OCI-LY1 (cell line): ENCODE results near the gene UPP2.

Source experiments
- H2AFZ ChIP-seq: fragments of 200-600 bp; sonication (generic), shearing (Covaris generic); 2 replicates; pipeline ENCODE4 v1.6.0; 2014; ENCODE audit warnings: antibody characterized with exemption, mild to moderate bottlenecking, low read length
- H3F3A ChIP-seq: fragments of 200-600 bp; sonication (generic), shearing (Covaris generic); 2 replicates; pipeline ENCODE4 v1.6.0; 2014; ENCODE audit warnings: mild to moderate bottlenecking, antibody characterized with exemption, low read length, moderate library complexity; ENCODE audit not compliant: insufficient read depth
- H3K27ac ChIP-seq: fragments of 200-600 bp; sonication (generic); 2 replicates; pipeline ENCODE4 v1.5.1; 2014; ENCODE audit warnings: low read length, mixed run types, mild to moderate bottlenecking, low read depth; ENCODE audit not compliant: poor library complexity, severe bottlenecking
- H3K27me3 ChIP-seq: fragments of 200-600 bp; sonication (generic); 2 replicates; pipeline ENCODE4 v1.6.0; 2014; ENCODE audit warnings: antibody characterized with exemption, mild to moderate bottlenecking, low read length, moderate library complexity; ENCODE audit not compliant: insufficient read depth
- H3K36me3 ChIP-seq: fragments of 200-600 bp; sonication (generic); 2 replicates; pipeline ENCODE4 v1.6.1; 2014; ENCODE audit warnings: mild to moderate bottlenecking, antibody characterized with exemption, low read length, moderate library complexity, mixed read lengths; ENCODE audit not compliant: insufficient read depth
- H3K4me1 ChIP-seq: fragments of 200-600 bp; sonication (generic); 2 replicates; pipeline ENCODE4 v1.5.1; 2014; ENCODE audit warnings: mild to moderate bottlenecking, low read length, moderate library complexity; ENCODE audit not compliant: insufficient read depth, severe bottlenecking
- H3K4me2 ChIP-seq: fragments of 200-600 bp; sonication (generic), shearing (Covaris generic); 2 replicates; pipeline ENCODE4 v1.6.1; 2014; ENCODE audit warnings: low read length
- H3K4me3 ChIP-seq: fragments of 200-600 bp; sonication (generic); 2 replicates; pipeline ENCODE4 v1.5.1; 2014; ENCODE audit warnings: low read length, low read depth, mild to moderate bottlenecking, mixed read lengths; ENCODE audit not compliant: poor library complexity, severe bottlenecking
- H3K79me2 ChIP-seq: fragments of 200-600 bp; shearing (Covaris generic); 2 replicates; pipeline ENCODE4 v1.6.1; 2016; ENCODE audit warnings: mixed run types, low read length, mixed read lengths; ENCODE audit not compliant: insufficient read depth
- H3K9ac ChIP-seq: fragments of 200-600 bp; sonication (generic), shearing (Covaris generic); 2 replicates; pipeline ENCODE4 v1.6.1; 2014; ENCODE audit warnings: mild to moderate bottlenecking, low read length, mixed read lengths
- H3K9me2 ChIP-seq: fragments of 200-600 bp; sonication (generic), shearing (Covaris generic); 2 replicates; pipeline ENCODE4 v1.6.1; 2014; ENCODE audit warnings: low read depth, mild to moderate bottlenecking, low read length, mixed read lengths
- H3K9me3 ChIP-seq: fragments of 200-600 bp; shearing (Covaris generic); 2 replicates; pipeline ENCODE4 v1.6.1; 2014; ENCODE audit warnings: low read length, mixed read lengths
- H4K20me1 ChIP-seq: fragments of 200-600 bp; sonication (generic), shearing (Covaris generic); 2 replicates; pipeline ENCODE4 v1.6.0; 2016; ENCODE audit warnings: mild to moderate bottlenecking, low read length; ENCODE audit not compliant: insufficient read depth
- EZH2 ChIP-seq: fragments of 200-600 bp; sonication (generic), shearing (Covaris generic); IDR thresholded peaks from 2 replicates; pipeline ENCODE4 v1.8.0; 2017; ENCODE audit warnings: borderline replicate concordance, mixed run types, mild to moderate bottlenecking, antibody characterized with exemption, low read length, moderate library complexity, mixed read lengths
- TF ChIP-seq, protein P1 (sequence below): fragments of 200-600 bp; sonication (generic), shearing (Covaris generic); IDR thresholded peaks from 2 replicates; pipeline ENCODE4 v1.5.1; 2017; ENCODE audit warnings: mild to moderate bottlenecking, antibody characterized with exemption, low read length, moderate library complexity, mixed read lengths

Gene UPP2

GRCh38 chr2:158099716-158100115 is 2.0 kb upstream of the UPP2 start:
- TF ChIP-seq, protein P1, sequence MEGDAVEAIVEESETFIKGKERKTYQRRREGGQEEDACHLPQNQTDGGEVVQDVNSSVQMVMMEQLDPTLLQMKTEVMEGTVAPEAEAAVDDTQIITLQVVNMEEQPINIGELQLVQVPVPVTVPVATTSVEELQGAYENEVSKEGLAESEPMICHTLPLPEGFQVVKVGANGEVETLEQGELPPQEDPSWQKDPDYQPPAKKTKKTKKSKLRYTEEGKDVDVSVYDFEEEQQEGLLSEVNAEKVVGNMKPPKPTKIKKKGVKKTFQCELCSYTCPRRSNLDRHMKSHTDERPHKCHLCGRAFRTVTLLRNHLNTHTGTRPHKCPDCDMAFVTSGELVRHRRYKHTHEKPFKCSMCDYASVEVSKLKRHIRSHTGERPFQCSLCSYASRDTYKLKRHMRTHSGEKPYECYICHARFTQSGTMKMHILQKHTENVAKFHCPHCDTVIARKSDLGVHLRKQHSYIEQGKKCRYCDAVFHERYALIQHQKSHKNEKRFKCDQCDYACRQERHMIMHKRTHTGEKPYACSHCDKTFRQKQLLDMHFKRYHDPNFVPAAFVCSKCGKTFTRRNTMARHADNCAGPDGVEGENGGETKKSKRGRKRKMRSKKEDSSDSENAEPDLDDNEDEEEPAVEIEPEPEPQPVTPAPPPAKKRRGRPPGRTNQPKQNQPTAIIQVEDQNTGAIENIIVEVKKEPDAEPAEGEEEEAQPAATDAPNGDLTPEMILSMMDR: no peak
- no peak for TF ChIP-seq EZH2
- Histone ChIP-seq H3K36me3 (no peaks in the 10 kb centered on the region), H4K20me1 (no peaks in the 10 kb centered on the region), H3K27me3 (no peaks in the 10 kb centered on the region), H3K79me2 (no peaks in the 10 kb centered on the region), H3K4me2 (no peak overlapping the region), H3K4me1 (no peaks in the 10 kb centered on the region), H3K9me2 (no peaks in the 10 kb centered on the region), H3F3A (no peaks in the 10 kb centered on the region), H3K27ac (no peak overlapping the region), H3K9me3 (no peaks in the 10 kb centered on the region), H2AFZ (no peak overlapping the region), H3K4me3 (no peak overlapping the region), H3K9ac (no peak overlapping the region)

- H3K27ac ChIP-seq: no peak overlapping the region
- no peak overlapping the region for H3K4me2 ChIP-seq
- H2AFZ ChIP-seq: no peak overlapping the region
- H3K79me2 ChIP-seq: no peaks in the 10 kb centered on the region
- H3K36me3 ChIP-seq: no peaks in the 10 kb centered on the region
- H3K27me3 ChIP-seq: no peaks in the 10 kb centered on the region
- H3F3A ChIP-seq: no peaks in the 10 kb centered on the region
- H3K9me2 ChIP-seq: no peaks in the 10 kb centered on the region
- no peak overlapping the region for H3K4me3 ChIP-seq
- TF ChIP-seq, protein P1: no peak
- TF ChIP-seq EZH2: no peak
- no peaks in the 10 kb centered on the region for H4K20me1 ChIP-seq
- H3K9ac ChIP-seq: no peak overlapping the region
- no peaks in the 10 kb centered on the region for H3K9me3 ChIP-seq
- no peaks in the 10 kb centered on the region for H3K4me1 ChIP-seq
These were observed 1.3 kb upstream of the UPP2 start for GRCh38 chr2:158100411-158100810.

- Histone ChIP-seq H4K20me1 (no peaks in the 10 kb centered on the region), H3K9me3 (no peaks in the 10 kb centered on the region), H3K27ac (no peak overlapping the region), H3K9ac (no peak overlapping the region), H2AFZ (no peak overlapping the region), H3K4me3 (no peak overlapping the region), H3K27me3 (no peaks in the 10 kb centered on the region), H3K79me2 (no peaks in the 10 kb centered on the region), H3K36me3 (no peaks in the 10 kb centered on the region), H3K4me2 (no peak overlapping the region), H3K9me2 (no peaks in the 10 kb centered on the region), H3K4me1 (no peaks in the 10 kb centered on the region), H3F3A (no peaks in the 10 kb centered on the region)
- no peak for TF ChIP-seq EZH2
- TF ChIP-seq, protein P1: no peak
These were observed 770 bp downstream of the UPP2 start for GRCh38 chr2:158102446-158102845.
